ENCODE measurements around the gene LRMDA. TPM values are rescaled to one million over a fixed set of nuclear protein-coding genes. Genes with fewer than 3 reads are reported as not detected.

LRMDA gene
- total and polyA plus RNA-seq, 2 of the 13 experiments (the other 11 are each of a cell fraction or from before 2014, with no cell fraction given) = 13.4 to 22.0 TPM

- intact Hi-C loops (cut with micrococcal nuclease; ENCODE audit: unreplicated experiment) (no loop called here), in situ Hi-C loops (cut with HindIII; ENCODE audit: extremely low pct_ligation_motif_present, low pct_unique_long_range_greater_than_20kb) (no loop called here)
- H3K4me1 ChIP-seq (ENCODE audit: insufficient read depth, low read length) = peaks cover 63% of the 10 kb centered on the region
- POLR2A ChIA-PET = interaction anchor here (0.6 to 2.7 kb wide), 2 partner anchors 10 to 11 kb away, joined by 3 to 28 read pairs; partner anchors contain the start of gene LRMDA
- H3K9ac ChIP-seq (ENCODE audit: insufficient read depth, low read depth, low read length) = no peak overlapping the region
- no peak for FAIRE-seq
- no TSS peak for BruUV-seq (replicated peaks)
- no peaks in the 10 kb centered on the region for H4K20me1 ChIP-seq (ENCODE audit: insufficient read depth, low read length)
- H2AFZ ChIP-seq (ENCODE audit: low read length) = no peak overlapping the region
- ATAC-seq = no peak
- H3K79me2 ChIP-seq (ENCODE audit: insufficient read depth, low read length) = peaks cover 9% of the 10 kb centered on the region
- CTCF ChIA-PET (ENCODE audit: low intra/inter-chr PET ratio, low total read pairs) = no interaction called here
- H3K4me2 ChIP-seq (ENCODE audit: low read depth, low read length) = no peak overlapping the region
- peaks cover 4 to 6% of the 10 kb centered on the region in 2 experiments; a peak in 4 of 5 replicates for H3K36me3 ChIP-seq (replicated peaks in 1 of 2; ENCODE audit: control insufficient read depth in 1 of 2, insufficient read depth in 2 of 2, low read length in 2 of 2)
- H3K9me3 ChIP-seq (ENCODE audit: low read length) = peaks cover 23% of the 10 kb centered on the region
- WGBS (ENCODE audit: low lambda C conversion rate) = 94% methylated on average over 4 of the region's 4 CpGs
- TF ChIP-seq ZNF121 (CRISPR knock-in tag; IDR thresholded peaks at IDR 0.05) (no peak), ZNF30 (CRISPR knock-in tag; IDR thresholded peaks at IDR 0.05) (no peak), ZNF138 (CRISPR knock-in tag; IDR thresholded peaks at IDR 0.05; ENCODE audit: low read depth) (no peak), MTF2 (CRISPR knock-in tag; IDR thresholded peaks at IDR 0.05; ENCODE audit: borderline replicate concordance) (no peak), THAP8 (CRISPR knock-in tag; IDR thresholded peaks at IDR 0.05; ENCODE audit: borderline replicate concordance) (no peak)
- H3K27ac ChIP-seq (ENCODE audit: extremely low read length, insufficient read depth, low read length) = peak overlapping the region; percentile 6
- no peaks in the 10 kb centered on the region for H3K27me3 ChIP-seq (ENCODE audit: control insufficient read depth in 1 of 2, insufficient read depth in 2 of 2, low read length in 2 of 2)
- H3K4me3 ChIP-seq (replicated peaks in 1 of 3; ENCODE audit: insufficient read depth in 1 of 3, low read depth in 2 of 3, low read length in 3 of 3) = no peak overlapping the region
- no peak for DNase-seq (ENCODE audit: low spot score)
Observed at GRCh38 chr10:75441196-75441595, 9.8 kb downstream of the LRMDA start.

DNA sequence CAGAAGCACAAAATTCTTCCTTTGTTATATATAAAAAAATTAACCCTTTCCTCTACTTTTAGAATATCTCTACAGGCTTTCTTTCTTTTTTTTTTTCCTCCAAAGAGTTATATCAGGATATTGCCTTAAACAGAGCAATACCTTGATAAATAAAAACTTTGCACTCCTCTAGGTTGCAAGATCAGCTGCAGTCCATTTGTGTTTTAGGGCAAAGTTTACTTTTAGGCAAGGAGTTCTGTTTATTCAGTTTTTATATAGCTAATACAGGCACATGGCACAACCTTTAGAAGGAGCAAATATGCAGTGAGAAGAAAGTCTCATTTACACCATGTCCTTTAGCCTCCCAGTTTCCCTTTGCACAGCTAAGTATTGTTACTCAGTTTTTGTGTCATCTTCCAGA is 10.3 kb downstream of the LRMDA start:
- DNase-seq (ENCODE audit: low spot score) (no peak), ATAC-seq (no peak; the same call in 2 of the 3 replicates), FAIRE-seq (peak; percentile 66)
- no peak overlapping the region for H2AFZ ChIP-seq (ENCODE audit: low read length)
- peaks cover 58% of the 10 kb centered on the region for H3K4me1 ChIP-seq (ENCODE audit: insufficient read depth, low read length)
- peaks cover 9% of the 10 kb centered on the region for H3K79me2 ChIP-seq (ENCODE audit: insufficient read depth, low read length)
- ChIA-PET CTCF (ENCODE audit: low intra/inter-chr PET ratio, low total read pairs) (no interaction called here), POLR2A (interaction anchor here (0.6 to 2.7 kb wide), 2 partner anchors 10 to 11 kb away, joined by 3 to 28 read pairs; partner anchors contain the start of gene LRMDA)
- H3K27ac ChIP-seq (ENCODE audit: extremely low read length, insufficient read depth, low read length) = peak overlapping the region; percentile 6
- peaks cover 28% of the 10 kb centered on the region for H3K9me3 ChIP-seq (ENCODE audit: low read length)
- H4K20me1 ChIP-seq (ENCODE audit: insufficient read depth, low read length) = no peaks in the 10 kb centered on the region
- no peak overlapping the region for H3K9ac ChIP-seq (ENCODE audit: insufficient read depth, low read depth, low read length)
- H3K27me3 ChIP-seq (ENCODE audit: control insufficient read depth in 1 of 2, insufficient read depth in 2 of 2, low read length in 2 of 2) = no peaks in the 10 kb centered on the region
- intact Hi-C loops (cut with micrococcal nuclease; ENCODE audit: unreplicated experiment) (no loop called here), in situ Hi-C loops (cut with HindIII; ENCODE audit: extremely low pct_ligation_motif_present, low pct_unique_long_range_greater_than_20kb) (no loop called here)
- H3K4me2 ChIP-seq (ENCODE audit: low read depth, low read length) = 0 out of 2 replicates have a peak overlapping the region, but pooled peaks have one; percentile 2
- TF ChIP-seq GLMP (CRISPR knock-in tag; IDR thresholded peaks at IDR 0.05; ENCODE audit: borderline replicate concordance) (no peak), FOXP1 (IDR thresholded peaks at IDR 0.05) (no peak), FOXP1 (CRISPR knock-in tag; IDR thresholded peaks at IDR 0.05) (0 out of 2 replicates have a peak, but pooled peaks have one; percentile 9), ZNF652 (CRISPR knock-in tag; IDR thresholded peaks at IDR 0.05; ENCODE audit: borderline replicate concordance, low read depth) (peak; percentile 71; the same call in 1 of the 2 replicates), DNMT1 (CRISPR knock-in tag; IDR thresholded peaks at IDR 0.05) (no peak), HNF4A (CRISPR knock-in tag; IDR thresholded peaks at IDR 0.05) (peak; percentile 62), ZNF232 (CRISPR knock-in tag; IDR thresholded peaks at IDR 0.05; ENCODE audit: borderline replicate concordance) (no peak), ZNF724P (CRISPR knock-in tag; IDR thresholded peaks at IDR 0.05; ENCODE audit: borderline replicate concordance) (no peak)
- no TSS peak for BruUV-seq (replicated peaks)
- no peak overlapping the region for H3K4me3 ChIP-seq (replicated peaks in 1 of 3; ENCODE audit: insufficient read depth in 1 of 3, low read depth in 2 of 3, low read length in 3 of 3)
- peaks cover 4 to 9% of the 10 kb centered on the region in 2 experiments; a peak in 4 of 5 replicates for H3K36me3 ChIP-seq (replicated peaks in 1 of 2; ENCODE audit: control insufficient read depth in 1 of 2, insufficient read depth in 2 of 2, low read length in 2 of 2)

All from HepG2 (cell line).